ENCODE data around the gene RAB22A. TPM values are rescaled to one million over a fixed set of nuclear protein-coding genes. Genes with fewer than 3 reads are reported as not detected.

Gene RAB22A
- total RNA-seq, 2 donors from 2014 or later = 7.5 to 9.3 TPM

DNA sequence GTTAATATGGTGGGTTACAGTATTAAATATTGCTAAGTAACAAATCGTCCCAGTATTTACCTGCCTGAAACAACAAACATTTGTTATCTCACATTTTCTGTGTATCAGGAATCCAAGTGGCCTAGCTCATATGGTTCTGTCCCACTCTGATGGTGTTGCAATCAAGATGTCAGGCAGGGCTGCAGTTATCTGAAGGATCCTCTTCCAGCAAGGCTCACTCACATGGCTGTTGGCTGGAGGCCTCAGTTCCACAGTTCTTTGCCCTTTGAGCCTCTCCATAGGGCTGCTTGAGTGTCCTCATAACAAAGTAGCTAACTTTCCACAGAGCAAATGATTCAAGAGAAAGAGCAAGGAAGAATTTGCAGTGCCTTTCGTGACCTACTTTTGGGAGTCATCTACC lies 17.7 kb downstream of the RAB22A start:
- no peaks in the 10 kb centered on the region for H3K9me3 ChIP-seq
- no peak overlapping the region for H3K4me3 ChIP-seq
- peaks cover 0 to 15% of the 10 kb centered on the region in 2 donors for H3K4me1 ChIP-seq
- DNase-seq (ENCODE audit: low spot score) = no peak
- H3K27me3 ChIP-seq = no peaks in the 10 kb centered on the region
- no peak overlapping the region for H3K27ac ChIP-seq
- H3K36me3 ChIP-seq = no peaks in the 10 kb centered on the region
- TF ChIP-seq, protein P1, sequence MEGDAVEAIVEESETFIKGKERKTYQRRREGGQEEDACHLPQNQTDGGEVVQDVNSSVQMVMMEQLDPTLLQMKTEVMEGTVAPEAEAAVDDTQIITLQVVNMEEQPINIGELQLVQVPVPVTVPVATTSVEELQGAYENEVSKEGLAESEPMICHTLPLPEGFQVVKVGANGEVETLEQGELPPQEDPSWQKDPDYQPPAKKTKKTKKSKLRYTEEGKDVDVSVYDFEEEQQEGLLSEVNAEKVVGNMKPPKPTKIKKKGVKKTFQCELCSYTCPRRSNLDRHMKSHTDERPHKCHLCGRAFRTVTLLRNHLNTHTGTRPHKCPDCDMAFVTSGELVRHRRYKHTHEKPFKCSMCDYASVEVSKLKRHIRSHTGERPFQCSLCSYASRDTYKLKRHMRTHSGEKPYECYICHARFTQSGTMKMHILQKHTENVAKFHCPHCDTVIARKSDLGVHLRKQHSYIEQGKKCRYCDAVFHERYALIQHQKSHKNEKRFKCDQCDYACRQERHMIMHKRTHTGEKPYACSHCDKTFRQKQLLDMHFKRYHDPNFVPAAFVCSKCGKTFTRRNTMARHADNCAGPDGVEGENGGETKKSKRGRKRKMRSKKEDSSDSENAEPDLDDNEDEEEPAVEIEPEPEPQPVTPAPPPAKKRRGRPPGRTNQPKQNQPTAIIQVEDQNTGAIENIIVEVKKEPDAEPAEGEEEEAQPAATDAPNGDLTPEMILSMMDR (IDR thresholded peaks at IDR 0.05) = no peak

DNA sequence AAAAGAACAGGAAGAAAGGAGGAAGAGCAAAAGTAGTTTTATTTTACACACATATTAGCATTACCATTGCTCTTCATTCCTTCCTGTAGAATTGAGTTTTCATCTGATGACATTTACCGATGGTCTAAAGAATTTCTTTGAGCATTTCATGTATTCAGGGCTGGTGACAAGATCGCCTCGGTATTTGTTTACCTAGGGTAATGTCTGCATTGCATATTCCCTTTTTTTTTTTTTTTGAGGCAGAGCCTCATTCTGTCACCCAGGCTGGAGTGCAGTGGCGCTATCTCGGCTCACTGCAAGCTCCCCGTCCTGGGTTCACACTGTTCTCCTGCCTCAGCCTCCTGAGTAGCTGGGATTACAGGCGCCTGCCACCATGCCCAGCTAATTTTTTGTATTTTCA lies 19.3 kb downstream of the RAB22A start:
- Histone ChIP-seq H3K9me3 (no peaks in the 10 kb centered on the region), H3K4me1 (peaks cover 0 to 15% of the 10 kb centered on the region in 2 donors), H3K27ac (no peak overlapping the region), H3K4me3 (no peak overlapping the region), H3K27me3 (no peaks in the 10 kb centered on the region), H3K36me3 (no peaks in the 10 kb centered on the region)
- TF ChIP-seq, protein P1 (IDR thresholded peaks at IDR 0.05) = no peak
- DNase-seq (ENCODE audit: low spot score) = no peak

GRCh38 chr20:58329711-58330110 lies 20.2 kb downstream of the RAB22A start:
- no peaks in the 10 kb centered on the region for H3K9me3 ChIP-seq
- H3K27me3 ChIP-seq = no peaks in the 10 kb centered on the region
- H3K4me3 ChIP-seq = no peak overlapping the region
- DNase-seq (ENCODE audit: low spot score) = no peak
- no peaks in the 10 kb centered on the region for H3K36me3 ChIP-seq
- H3K27ac ChIP-seq = no peak overlapping the region
- TF ChIP-seq, protein P1 (IDR thresholded peaks at IDR 0.05) = no peak
- H3K4me1 ChIP-seq = peaks cover 0 to 15% of the 10 kb centered on the region in 2 donors

DNA sequence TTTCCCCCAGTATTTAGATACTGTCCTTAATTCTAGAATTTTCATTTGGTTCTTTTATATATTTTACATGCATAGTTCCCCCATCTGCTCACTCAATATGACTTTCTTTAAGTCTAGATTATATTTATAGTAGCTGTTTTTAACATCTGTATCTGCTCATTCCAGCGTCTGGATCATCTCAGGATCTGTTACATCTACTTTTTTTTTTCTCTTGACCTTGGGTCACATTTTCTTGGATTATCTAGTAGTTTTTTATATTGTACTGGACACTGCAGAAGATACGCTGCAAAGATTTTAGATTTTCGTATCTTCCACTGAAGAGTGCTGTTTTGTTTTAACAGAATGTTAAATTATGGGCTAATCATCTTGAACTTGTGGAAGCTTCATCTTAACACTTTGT lies 20.7 kb downstream of the RAB22A start:
- no peaks in the 10 kb centered on the region for H3K27me3 ChIP-seq
- no peak for DNase-seq (ENCODE audit: low spot score)

DNA sequence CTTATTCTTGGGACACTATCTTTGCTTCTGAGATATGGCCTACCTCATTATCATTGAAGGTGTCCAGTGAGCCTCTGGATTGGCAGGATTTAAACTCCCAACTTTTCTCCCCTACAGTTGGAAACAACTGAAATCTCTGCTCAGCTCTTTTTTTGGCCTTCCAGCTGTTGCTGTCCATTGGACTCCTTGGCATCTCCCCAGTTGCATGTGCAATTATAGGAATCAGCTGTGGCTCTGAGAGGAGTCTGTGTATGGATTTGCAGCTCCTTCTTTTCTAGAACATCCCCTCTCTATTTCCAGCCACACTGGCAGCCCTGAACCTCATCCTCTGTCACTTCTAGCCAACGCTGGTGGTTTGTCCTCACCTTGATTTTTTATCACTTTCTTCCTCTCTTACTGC lies 21.2 kb downstream of the RAB22A start:
- Histone ChIP-seq H3K4me3 (no peak overlapping the region), H3K27ac (no peak overlapping the region), H3K4me1 (peaks cover 0 to 15% of the 10 kb centered on the region in 2 donors), H3K9me3 (no peaks in the 10 kb centered on the region), H3K36me3 (no peaks in the 10 kb centered on the region), H3K27me3 (no peaks in the 10 kb centered on the region)
- TF ChIP-seq, protein P1 (IDR thresholded peaks at IDR 0.05) = no peak
- no peak for DNase-seq (ENCODE audit: low spot score)

More for the DNA sequence above, 20.7 kb downstream of the RAB22A start:
- peaks cover 0 to 15% of the 10 kb centered on the region in 2 donors for H3K4me1 ChIP-seq
- TF ChIP-seq, protein P1 (IDR thresholded peaks at IDR 0.05) = no peak
- no peak overlapping the region for H3K27ac ChIP-seq
- H3K36me3 ChIP-seq = no peaks in the 10 kb centered on the region
- H3K4me3 ChIP-seq = no peak overlapping the region
- H3K9me3 ChIP-seq = no peaks in the 10 kb centered on the region

- H3K4me1 ChIP-seq = peaks cover 0 to 12% of the 10 kb centered on the region in 2 donors
Measured at GRCh38 chr20:58331961-58332551, 22.5 kb downstream of the RAB22A start.

More at GRCh38 chr20:58331961-58332551, 22.5 kb downstream of the RAB22A start:
- TF ChIP-seq, protein P1 (IDR thresholded peaks at IDR 0.05) = no peak
- Histone ChIP-seq H3K9me3 (no peaks in the 10 kb centered on the region), H3K4me3 (no peak overlapping the region), H3K36me3 (no peaks in the 10 kb centered on the region), H3K27ac (no peak overlapping the region), H3K27me3 (no peaks in the 10 kb centered on the region)
- DNase-seq (ENCODE audit: low spot score) = no peak
